Measurements from ENCODE around the gene NIPBL. TPM values are rescaled to one million over a fixed set of nuclear protein-coding genes. Genes with fewer than 3 reads are reported as not detected.

The NIPBL gene
- total and polyA plus RNA-seq, 2 of the 8 experiments (the other 6 are each of a cell fraction or from before 2014, with no cell fraction given) = 21.1 to 53.5 TPM

GRCh38 chr5:36877667-36878391, 1.3 kb downstream of the NIPBL start (continued):
- TF ChIP-seq CHD7 (IDR thresholded peaks at IDR 0.05; ENCODE audit: insufficient replicate concordance, low read length) = no peak
- no peak for TF ChIP-seq RAD21 (IDR thresholded peaks at IDR 0.05 in 1 of 2, conservative IDR thresholded peaks at IDR 0.05 in 1 of 2; ENCODE audit: low read depth in 2 of 2, low read length in 2 of 2)
- TF ChIP-seq YY1 (IDR thresholded peaks at IDR 0.05; ENCODE audit: low read depth, low read length) = no peak

Measured in H1 (cell line).